ENCODE data around the gene C3. TPM values are rescaled to one million over a fixed set of nuclear protein-coding genes. Genes with fewer than 3 reads are reported as not detected.

The C3 gene
- total RNA-seq, 3 donors from 2014 or later = 42.2 to 473 (median 261) TPM

DNA sequence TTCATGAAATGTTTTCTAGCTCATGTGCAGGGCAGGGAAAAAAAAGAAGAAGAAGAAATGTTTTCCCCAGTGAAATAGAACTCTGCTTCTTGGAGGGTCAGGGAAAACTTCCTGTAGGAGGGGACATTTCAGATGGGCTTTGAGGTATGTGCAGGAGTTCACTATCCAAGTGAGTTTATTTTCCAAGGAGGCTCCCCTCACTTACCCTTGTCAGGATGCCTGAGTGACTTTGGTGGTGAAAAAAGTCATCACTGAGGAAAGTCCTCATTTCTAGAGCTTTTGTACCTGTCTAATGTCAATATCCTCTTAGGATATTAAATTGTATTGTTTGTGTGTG lies 656 bp upstream of the C3 start:
- Histone ChIP-seq H3K9me3 (no peaks in the 10 kb centered on the region), H3K36me3 (ENCODE audit: low read depth) (no peaks in the 10 kb centered on the region), H3K4me1 (ENCODE audit: low read depth) (no peaks in the 10 kb centered on the region), H3K4me3 (no peak overlapping the region)
- ATAC-seq (no peak), DNase-seq (no peak)
- intact Hi-C loops (cut with DNase I, micrococcal nuclease) = no loop called here
- TF ChIP-seq, protein P1, sequence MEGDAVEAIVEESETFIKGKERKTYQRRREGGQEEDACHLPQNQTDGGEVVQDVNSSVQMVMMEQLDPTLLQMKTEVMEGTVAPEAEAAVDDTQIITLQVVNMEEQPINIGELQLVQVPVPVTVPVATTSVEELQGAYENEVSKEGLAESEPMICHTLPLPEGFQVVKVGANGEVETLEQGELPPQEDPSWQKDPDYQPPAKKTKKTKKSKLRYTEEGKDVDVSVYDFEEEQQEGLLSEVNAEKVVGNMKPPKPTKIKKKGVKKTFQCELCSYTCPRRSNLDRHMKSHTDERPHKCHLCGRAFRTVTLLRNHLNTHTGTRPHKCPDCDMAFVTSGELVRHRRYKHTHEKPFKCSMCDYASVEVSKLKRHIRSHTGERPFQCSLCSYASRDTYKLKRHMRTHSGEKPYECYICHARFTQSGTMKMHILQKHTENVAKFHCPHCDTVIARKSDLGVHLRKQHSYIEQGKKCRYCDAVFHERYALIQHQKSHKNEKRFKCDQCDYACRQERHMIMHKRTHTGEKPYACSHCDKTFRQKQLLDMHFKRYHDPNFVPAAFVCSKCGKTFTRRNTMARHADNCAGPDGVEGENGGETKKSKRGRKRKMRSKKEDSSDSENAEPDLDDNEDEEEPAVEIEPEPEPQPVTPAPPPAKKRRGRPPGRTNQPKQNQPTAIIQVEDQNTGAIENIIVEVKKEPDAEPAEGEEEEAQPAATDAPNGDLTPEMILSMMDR (IDR thresholded peaks at IDR 0.05) = no peak

DNA sequence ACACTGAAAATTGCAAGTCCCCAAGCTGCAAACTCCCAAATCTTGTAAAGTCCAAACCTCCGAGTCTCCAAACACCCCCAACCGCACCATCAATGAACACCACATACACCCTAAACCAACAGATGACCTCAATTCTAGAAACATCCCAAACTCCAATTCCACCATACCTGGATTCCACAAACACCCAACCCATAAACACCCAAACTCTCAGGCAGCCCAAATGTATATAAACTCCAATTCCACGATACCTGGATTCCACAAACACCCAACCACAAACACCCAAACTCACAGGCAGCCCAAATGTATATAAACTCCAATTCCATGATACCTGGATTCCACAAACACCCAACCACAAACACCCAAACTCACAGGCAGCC lies 470 bp downstream of the C3 start:
- Histone ChIP-seq H3K4me3 (no peak overlapping the region), H3K4me1 (ENCODE audit: low read depth) (no peaks in the 10 kb centered on the region), H3K9me3 (no peaks in the 10 kb centered on the region), H3K36me3 (ENCODE audit: low read depth) (no peaks in the 10 kb centered on the region)
- DNase-seq = no peak
- ATAC-seq = no peak
- TF ChIP-seq, protein P1 (IDR thresholded peaks at IDR 0.05) = no peak
- intact Hi-C loops (cut with DNase I, micrococcal nuclease) = no loop called here

DNA sequence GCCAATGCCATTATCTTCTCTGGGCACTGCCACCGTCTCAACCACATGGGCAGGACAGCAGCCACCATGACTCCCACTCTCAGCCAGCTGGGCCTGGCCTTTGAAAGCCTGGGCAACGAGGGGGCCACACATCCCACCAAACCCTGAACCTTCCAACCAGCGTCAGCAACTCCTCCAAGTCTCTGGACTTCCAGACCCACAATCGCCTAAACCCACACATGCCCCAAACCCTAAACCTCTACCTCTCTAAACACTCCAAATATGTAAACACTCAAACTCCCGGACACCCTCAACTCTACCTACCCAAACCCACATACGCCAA lies 949 bp downstream of the C3 start:
- ATAC-seq (no peak), DNase-seq (no peak)
- no peaks in the 10 kb centered on the region for H3K4me1 ChIP-seq (ENCODE audit: low read depth)
- no peaks in the 10 kb centered on the region for H3K9me3 ChIP-seq
- no peak overlapping the region for H3K4me3 ChIP-seq
- TF ChIP-seq, protein P1 (IDR thresholded peaks at IDR 0.05) = no peak
- intact Hi-C loops (cut with DNase I, micrococcal nuclease) = no loop called here
- no peaks in the 10 kb centered on the region for H3K36me3 ChIP-seq (ENCODE audit: low read depth)

DNA sequence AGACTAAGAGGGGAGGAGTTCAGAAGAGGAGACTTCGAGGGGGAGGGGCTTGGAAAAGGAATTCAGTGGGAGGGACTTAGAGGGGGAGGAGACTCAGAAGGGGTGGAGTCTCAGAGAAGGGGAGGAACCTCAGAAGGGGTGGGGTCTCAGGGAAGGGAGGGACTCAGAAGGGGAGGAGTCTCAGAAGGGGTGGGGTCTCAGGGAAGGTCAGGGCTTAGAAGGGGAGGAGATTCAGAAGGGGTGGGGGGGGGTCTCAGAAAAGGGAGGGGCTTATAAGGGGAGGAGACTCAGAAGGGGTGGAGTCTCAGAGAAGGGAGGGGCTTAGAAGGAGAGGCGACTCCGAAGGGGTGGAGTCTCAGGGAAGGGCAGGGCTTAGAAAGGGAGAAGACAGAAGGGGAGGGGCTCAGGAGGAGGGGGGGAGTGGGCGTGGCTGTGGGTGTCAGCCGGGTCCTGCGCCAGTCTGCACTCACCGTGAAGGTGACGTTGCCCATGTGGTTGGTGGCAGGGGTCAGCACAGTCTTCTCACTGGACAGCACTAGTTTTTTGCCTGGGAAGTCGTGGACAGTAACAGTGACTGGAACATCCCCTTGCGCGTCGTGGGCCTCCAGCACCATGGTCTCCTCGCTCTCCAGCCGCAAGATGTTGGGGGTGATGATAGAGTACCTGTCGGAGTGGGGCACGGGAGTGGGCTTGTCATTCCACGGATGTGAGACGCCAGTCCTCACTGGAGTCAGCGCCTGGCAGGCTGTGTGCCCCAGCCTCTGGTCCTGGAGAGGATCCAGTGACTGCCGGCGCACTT lies 1.5 kb downstream of the C3 start:
- Histone ChIP-seq H3K4me1 (ENCODE audit: low read depth) (no peaks in the 10 kb centered on the region), H3K4me3 (no peak overlapping the region), H3K36me3 (ENCODE audit: low read depth) (no peaks in the 10 kb centered on the region), H3K9me3 (no peaks in the 10 kb centered on the region)
- peak in 1 of 3 donors; percentile 66 for DNase-seq
- intact Hi-C loops (cut with DNase I, micrococcal nuclease) = no loop called here
- TF ChIP-seq, protein P1 (IDR thresholded peaks at IDR 0.05) = no peak
- ATAC-seq = peak; percentile 44

DNA sequence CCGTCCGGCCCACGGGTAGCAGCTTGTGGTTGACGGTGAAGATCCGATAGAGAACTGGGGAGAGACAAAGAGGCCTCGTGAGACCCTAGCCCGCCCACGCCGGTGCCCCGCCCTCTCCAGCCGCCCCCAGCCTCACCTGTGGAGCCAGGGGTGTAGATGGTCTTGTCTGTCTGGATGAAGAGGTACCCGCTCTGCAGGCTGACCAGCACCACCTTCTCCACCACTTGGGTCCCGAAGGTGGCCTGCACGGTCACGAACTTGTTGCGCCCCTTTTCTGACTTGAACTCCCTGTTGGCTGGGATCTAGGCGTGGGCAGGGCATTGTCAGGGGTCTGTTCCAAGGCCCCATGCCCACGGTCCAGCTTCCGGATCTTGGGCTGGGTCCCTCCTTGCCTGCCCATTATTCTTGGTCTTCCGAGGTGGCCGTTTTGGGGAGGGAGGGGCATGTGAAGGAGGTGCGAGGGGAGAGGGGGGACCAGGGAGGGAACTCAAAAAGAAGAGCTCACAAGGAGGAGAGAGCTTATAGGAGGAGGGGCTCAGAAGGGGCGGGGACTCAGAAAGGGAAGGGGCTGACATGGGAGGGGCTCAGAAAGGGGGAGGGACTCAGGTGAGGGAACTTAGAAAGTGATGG lies 2.2 kb downstream of the C3 start:
- no peaks in the 10 kb centered on the region for H3K4me1 ChIP-seq (ENCODE audit: low read depth)
- TF ChIP-seq, protein P1 (IDR thresholded peaks at IDR 0.05) = no peak
- ATAC-seq (no peak), DNase-seq (peak in 1 of 3 donors; percentile 48)
- H3K4me3 ChIP-seq = no peak overlapping the region
- no peaks in the 10 kb centered on the region for H3K36me3 ChIP-seq (ENCODE audit: low read depth)
- intact Hi-C loops (cut with DNase I, micrococcal nuclease) = no loop called here
- H3K9me3 ChIP-seq = no peaks in the 10 kb centered on the region
